Measurements from ENCODE around the gene TMCC1.

Gene TMCC1

DNA sequence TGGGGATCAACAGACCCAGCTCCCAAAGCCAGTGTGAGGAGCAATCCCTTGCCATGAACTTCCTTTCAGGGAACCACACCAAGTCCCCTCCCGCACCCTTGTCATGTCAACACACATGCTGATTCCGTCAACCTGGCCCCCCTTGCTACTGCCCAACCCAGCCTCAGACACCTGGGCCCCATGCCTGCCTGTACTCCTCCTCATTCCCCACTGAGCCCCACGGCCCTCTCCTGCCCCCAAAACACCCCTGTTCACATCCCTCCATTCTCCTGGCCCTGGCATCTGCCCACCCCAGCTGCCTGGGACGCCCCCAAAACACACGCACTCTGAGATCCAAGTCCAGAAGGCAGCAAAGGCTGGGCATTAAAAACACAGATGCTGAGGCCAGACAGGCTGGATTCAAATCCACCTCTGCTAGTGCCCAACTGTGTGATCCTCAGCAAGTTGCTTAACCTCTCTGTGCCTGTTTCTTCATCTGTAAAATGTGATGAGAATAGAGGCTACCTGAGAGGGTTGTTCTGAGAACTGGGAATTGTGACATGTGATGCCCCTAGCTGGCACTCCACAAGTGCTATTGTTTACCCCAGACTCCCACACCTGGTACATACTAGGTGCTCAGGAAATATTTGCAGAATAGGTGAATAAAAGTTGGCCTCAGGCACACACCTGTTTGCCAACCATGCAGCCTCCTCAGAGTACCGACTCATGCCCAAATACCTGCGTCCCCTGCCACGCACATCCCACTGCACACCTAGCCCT lies 289.3 kb downstream of the TMCC1 start:
- no peak overlapping the region for H3K4me3 ChIP-seq (ENCODE audit: low read length)
- H3K36me3 ChIP-seq (ENCODE audit: insufficient read depth, low read length): no peaks in the 10 kb centered on the region
- peaks cover 23% of the 10 kb centered on the region for H3K4me1 ChIP-seq (ENCODE audit: insufficient read depth, low read length)
- no peak overlapping the region for H2AFZ ChIP-seq (ENCODE audit: low read depth, low read length)
- peaks cover 18% of the 10 kb centered on the region for H3K27me3 ChIP-seq (ENCODE audit: insufficient read depth, low read length)
- no peaks in the 10 kb centered on the region for H3K9me3 ChIP-seq (ENCODE audit: low read length)

DNA sequence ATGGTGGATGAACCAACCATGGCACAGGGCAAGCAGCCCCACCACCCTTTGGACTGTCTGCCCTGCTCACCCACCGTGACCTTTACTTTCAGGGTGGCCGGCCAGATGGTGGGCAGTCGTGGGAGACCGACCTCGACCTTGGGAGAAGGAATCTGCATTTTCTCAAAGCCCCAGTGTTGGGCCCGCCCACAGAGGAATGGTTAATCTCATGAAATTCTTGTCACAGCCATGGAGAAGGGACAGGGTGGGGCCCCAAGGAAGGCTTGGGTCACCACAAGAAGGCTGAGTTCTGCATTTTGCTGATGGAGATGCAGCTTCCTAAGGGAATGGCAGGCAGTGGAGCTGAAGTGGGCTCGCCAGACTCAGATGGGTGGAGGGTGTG lies 290.0 kb downstream of the TMCC1 start:
- Histone ChIP-seq H2AFZ (ENCODE audit: low read depth, low read length) (no peak overlapping the region), H3K4me3 (ENCODE audit: low read length) (no peak overlapping the region), H3K4me1 (ENCODE audit: insufficient read depth, low read length) (peaks cover 23% of the 10 kb centered on the region)

GRCh38 chr3:129602730-129603560 lies 290.6 kb downstream of the TMCC1 start:
- Histone ChIP-seq H3K9me3 (ENCODE audit: low read length) (no peaks in the 10 kb centered on the region), H3K4me3 (ENCODE audit: low read length) (no peak overlapping the region), H3K27me3 (ENCODE audit: insufficient read depth, low read length) (peaks cover 18% of the 10 kb centered on the region), H3K36me3 (ENCODE audit: insufficient read depth, low read length) (no peaks in the 10 kb centered on the region), H2AFZ (ENCODE audit: low read depth, low read length) (no peak overlapping the region), H3K4me1 (ENCODE audit: insufficient read depth, low read length) (peaks cover 25% of the 10 kb centered on the region)

More for the DNA sequence above, 290.0 kb downstream of the TMCC1 start:
- Histone ChIP-seq H3K9me3 (ENCODE audit: low read length) (no peaks in the 10 kb centered on the region), H3K36me3 (ENCODE audit: insufficient read depth, low read length) (no peaks in the 10 kb centered on the region), H3K27me3 (ENCODE audit: insufficient read depth, low read length) (peaks cover 18% of the 10 kb centered on the region)

- Histone ChIP-seq H3K4me1 (ENCODE audit: insufficient read depth, low read length) (peaks cover 31% of the 10 kb centered on the region), H3K9me3 (ENCODE audit: low read length) (no peaks in the 10 kb centered on the region), H2AFZ (ENCODE audit: low read depth, low read length) (no peak overlapping the region), H3K36me3 (ENCODE audit: insufficient read depth, low read length) (no peaks in the 10 kb centered on the region), H3K4me3 (ENCODE audit: low read length) (no peak overlapping the region), H3K27me3 (ENCODE audit: insufficient read depth, low read length) (peaks cover 13% of the 10 kb centered on the region)
These were observed 291.2 kb downstream of the TMCC1 start for GRCh38 chr3:129602309-129602708.

GRCh38 chr3:129601713-129602112 lies 291.8 kb downstream of the TMCC1 start:
- Histone ChIP-seq H2AFZ (ENCODE audit: low read depth, low read length) (no peak overlapping the region), H3K36me3 (ENCODE audit: insufficient read depth, low read length) (no peaks in the 10 kb centered on the region), H3K27me3 (ENCODE audit: insufficient read depth, low read length) (peaks cover 13% of the 10 kb centered on the region), H3K4me3 (ENCODE audit: low read length) (no peak overlapping the region), H3K9me3 (ENCODE audit: low read length) (no peaks in the 10 kb centered on the region), H3K4me1 (ENCODE audit: insufficient read depth, low read length) (peaks cover 37% of the 10 kb centered on the region)

DNA sequence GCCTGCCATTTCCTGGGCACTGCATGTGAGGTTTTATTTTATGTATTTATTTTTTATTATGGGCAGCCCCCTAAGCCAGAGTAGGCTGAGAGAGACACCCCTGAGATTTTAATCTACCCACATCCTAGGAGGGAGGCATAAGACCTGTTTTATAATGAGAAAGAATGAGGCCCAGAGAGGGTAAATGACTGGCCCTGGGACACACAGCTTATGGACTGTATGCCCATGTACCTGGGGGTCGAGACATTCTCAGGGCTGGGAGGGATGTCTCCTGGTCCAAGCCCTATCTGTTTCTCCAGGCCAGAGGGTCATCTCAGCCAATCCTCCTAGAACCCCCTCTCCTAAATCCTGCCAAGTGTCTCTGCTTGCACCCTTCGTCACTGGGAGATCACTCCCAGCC lies 293.2 kb downstream of the TMCC1 start:
- no peak overlapping the region for H2AFZ ChIP-seq (ENCODE audit: low read depth, low read length)
- peaks cover 46% of the 10 kb centered on the region for H3K4me1 ChIP-seq (ENCODE audit: insufficient read depth, low read length)
- H3K36me3 ChIP-seq (ENCODE audit: insufficient read depth, low read length): no peaks in the 10 kb centered on the region
- no peak overlapping the region for H3K4me3 ChIP-seq (ENCODE audit: low read length)
- peaks cover 5% of the 10 kb centered on the region for H3K27me3 ChIP-seq (ENCODE audit: insufficient read depth, low read length)
- no peaks in the 10 kb centered on the region for H3K9me3 ChIP-seq (ENCODE audit: low read length)

DNA sequence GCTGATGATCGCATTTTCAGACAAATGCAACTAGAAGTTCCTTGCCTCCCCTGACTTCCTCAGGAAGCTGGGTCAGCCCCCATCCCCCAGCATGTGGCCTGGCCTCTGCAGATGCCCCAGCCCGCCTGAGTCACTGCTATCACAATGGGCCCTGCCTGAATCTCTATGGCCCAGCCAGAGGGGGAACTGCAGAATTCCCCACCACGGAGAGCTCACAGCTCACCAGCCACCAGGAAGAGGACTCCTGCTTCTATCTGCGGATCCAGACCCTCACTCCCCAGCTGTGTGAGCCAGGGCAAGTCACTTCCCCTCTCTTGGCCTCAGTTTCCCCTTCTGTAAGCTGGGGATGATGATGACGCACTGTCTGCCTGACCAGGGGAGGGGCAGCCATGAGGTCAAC lies 293.9 kb downstream of the TMCC1 start:
- H2AFZ ChIP-seq (ENCODE audit: low read depth, low read length): no peak overlapping the region
- peaks cover under 1% of the 10 kb centered on the region for H3K27me3 ChIP-seq (ENCODE audit: insufficient read depth, low read length)
- no peak overlapping the region for H3K4me3 ChIP-seq (ENCODE audit: low read length)
- H3K4me1 ChIP-seq (ENCODE audit: insufficient read depth, low read length): peaks cover 43% of the 10 kb centered on the region
- H3K36me3 ChIP-seq (ENCODE audit: insufficient read depth, low read length): no peaks in the 10 kb centered on the region
- H3K9me3 ChIP-seq (ENCODE audit: low read length): no peaks in the 10 kb centered on the region

DNA sequence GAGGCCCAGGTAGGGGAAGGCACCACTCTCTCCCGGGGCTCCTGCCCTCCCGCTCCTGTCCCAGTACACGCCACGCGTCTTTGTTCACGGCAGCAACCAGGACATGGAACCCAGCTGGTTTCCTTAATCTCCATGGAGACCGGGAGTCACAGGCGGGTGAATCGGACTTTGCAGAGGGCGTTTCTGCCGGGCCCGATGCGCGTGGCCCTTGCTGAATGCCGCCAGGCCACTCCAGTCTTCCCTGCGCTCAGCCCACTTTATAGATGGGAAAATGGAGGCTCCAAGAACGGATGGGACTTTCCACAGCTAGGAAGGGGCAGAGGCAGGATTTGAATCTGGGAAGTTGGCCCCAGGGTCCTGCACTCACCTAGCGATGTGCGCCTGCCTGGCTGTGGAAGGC lies 294.4 kb downstream of the TMCC1 start:
- no peaks in the 10 kb centered on the region for H3K27me3 ChIP-seq (ENCODE audit: insufficient read depth, low read length)
- no peak overlapping the region for H3K4me3 ChIP-seq (ENCODE audit: low read length)
- H3K9me3 ChIP-seq (ENCODE audit: low read length): no peaks in the 10 kb centered on the region
- peaks cover 48% of the 10 kb centered on the region for H3K4me1 ChIP-seq (ENCODE audit: insufficient read depth, low read length)
- H2AFZ ChIP-seq (ENCODE audit: low read depth, low read length): no peak overlapping the region
- no peaks in the 10 kb centered on the region for H3K36me3 ChIP-seq (ENCODE audit: insufficient read depth, low read length)

DNA sequence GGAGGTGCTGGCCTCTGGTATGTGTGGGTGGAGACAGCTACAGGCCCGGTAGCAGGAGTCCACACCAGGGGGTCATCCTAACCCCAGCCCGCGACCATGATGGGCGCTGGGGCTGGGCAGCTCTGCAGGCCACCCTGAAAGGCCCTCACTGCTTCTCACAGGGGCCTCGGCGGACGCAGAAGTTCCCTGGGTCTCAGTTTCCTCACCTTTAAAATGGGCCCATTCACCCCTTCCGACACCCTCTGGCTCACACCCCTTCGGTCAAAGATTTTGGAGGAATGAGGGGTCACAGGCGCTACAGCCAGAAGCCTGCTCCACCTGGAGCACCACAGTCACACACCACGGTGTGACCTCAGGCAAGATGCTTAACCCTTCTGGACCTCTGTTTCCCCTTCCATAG lies 295.0 kb downstream of the TMCC1 start:
- peaks cover 46% of the 10 kb centered on the region for H3K4me1 ChIP-seq (ENCODE audit: insufficient read depth, low read length)
- no peaks in the 10 kb centered on the region for H3K27me3 ChIP-seq (ENCODE audit: insufficient read depth, low read length)
- H2AFZ ChIP-seq (ENCODE audit: low read depth, low read length): no peak overlapping the region
- H3K9me3 ChIP-seq (ENCODE audit: low read length): no peaks in the 10 kb centered on the region
- no peak overlapping the region for H3K4me3 ChIP-seq (ENCODE audit: low read length)
- H3K36me3 ChIP-seq (ENCODE audit: insufficient read depth, low read length): no peaks in the 10 kb centered on the region

- H3K27me3 ChIP-seq (ENCODE audit: insufficient read depth, low read length): no peaks in the 10 kb centered on the region
- H3K4me1 ChIP-seq (ENCODE audit: insufficient read depth, low read length): peaks cover 46% of the 10 kb centered on the region
- no peak overlapping the region for H3K4me3 ChIP-seq (ENCODE audit: low read length)
- no peaks in the 10 kb centered on the region for H3K9me3 ChIP-seq (ENCODE audit: low read length)
- H3K36me3 ChIP-seq (ENCODE audit: insufficient read depth, low read length): no peaks in the 10 kb centered on the region
- no peak overlapping the region for H2AFZ ChIP-seq (ENCODE audit: low read depth, low read length)
These were observed 295.5 kb downstream of the TMCC1 start for GRCh38 chr3:129598000-129598381.
